GM20000 (cell line): ENCODE results near the gene TM4SF20.
A peak's percentile ranks its signal among the peaks of the same experiment; 100 is the strongest.

ENCODE experiments used
- DNase-seq: peaks from one replicate; pipeline ENCODE4 v3.0.0; 2012; ENCODE audit warnings: low spot score
- CTCF ChIP-seq: IDR thresholded peaks from 2 replicates; pipeline ENCODE4 v1.5.1; 2012; ENCODE audit warnings: mild to moderate bottlenecking, control low read depth; ENCODE audit errors: extremely low read depth, missing control alignments

The TM4SF20 gene

GRCh38 chr2:227406177-227407031 is 27.3 kb upstream of the TM4SF20 start:
- peak; percentile 72 for TF ChIP-seq CTCF
- peak; percentile 49 for DNase-seq

GRCh38 chr2:227404585-227405271 is 25.6 kb upstream of the TM4SF20 start:
- no peak for DNase-seq
- no peak for TF ChIP-seq CTCF

- TF ChIP-seq CTCF: no peak
These were observed 23.9 kb upstream of the TM4SF20 start for GRCh38 chr2:227402959-227403358.

GRCh38 chr2:227402321-227402720 is 23.2 kb upstream of the TM4SF20 start:
- TF ChIP-seq CTCF: no peak
- DNase-seq: no peak

More at GRCh38 chr2:227402959-227403358, 23.9 kb upstream of the TM4SF20 start:
- no peak for DNase-seq

- no peak for DNase-seq
- TF ChIP-seq CTCF: no peak
These were observed 22.4 kb upstream of the TM4SF20 start for GRCh38 chr2:227401550-227401949.

GRCh38 chr2:227398684-227399670 is 19.9 kb upstream of the TM4SF20 start:
- no peak for TF ChIP-seq CTCF
- no peak for DNase-seq
